AG04449 (cell line): Measurements from ENCODE around the gene ABCA1.

Experiments used
- CTCF ChIA-PET: fragments of 350-600 bp; formaldehyde crosslinking; extraction: SDS; loops from one replicate; lab custom pipeline; 2021; ENCODE audit warnings: antibody characterized with exemption; lab: Yijun Ruan, JAX
- POLR2A ChIA-PET: fragments of 400-600, 350-600 bp; formaldehyde crosslinking; extraction: SDS; loops from one replicate; lab custom pipeline; 2020; ENCODE audit warnings: antibody characterized with exemption, inconsistent platforms; lab: Yijun Ruan, JAX
- DNase-seq: peaks from one replicate; pipeline ENCODE4 v3.0.0-alpha.2; 2010; ENCODE audit warnings: low read depth, low spot score
- H3K4me3 ChIP-seq: 2 replicates; pipeline ENCODE4 v1.5.1; 2011; ENCODE audit warnings: low read depth, mild to moderate bottlenecking, control low read depth, low read length
- CTCF ChIP-seq: IDR thresholded peaks from one replicate; pipeline ENCODE4 v1.5.1; 2011; ENCODE audit warnings: mild to moderate bottlenecking, moderate library complexity, low read length, control low read depth, inconsistent platforms; ENCODE audit not compliant: insufficient read depth; ENCODE audit errors: missing control alignments

ABCA1 gene

DNA sequence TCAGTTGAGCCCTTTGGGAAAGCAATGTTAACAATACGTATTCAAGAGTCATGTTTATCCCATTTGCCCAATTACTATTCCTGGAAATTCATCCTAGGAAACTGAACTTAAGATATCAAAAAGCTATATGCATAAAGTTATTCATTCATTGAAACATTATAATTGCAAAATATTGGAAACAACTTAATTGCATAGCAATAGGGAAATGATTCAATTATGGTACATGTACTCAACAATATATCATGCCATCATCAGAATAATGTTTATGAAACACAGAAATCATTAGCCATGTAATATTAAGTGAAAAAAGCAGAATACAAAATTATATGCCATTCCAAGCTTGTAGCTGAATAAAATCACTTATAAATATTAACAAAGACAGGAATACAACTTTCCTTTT lies 35.3 kb downstream of the ABCA1 start:
- POLR2A ChIA-PET, result no interaction called here
- CTCF ChIA-PET, result interaction anchor here (0.7 to 3.0 kb wide), 3 partner anchors 12 to 29 kb away, joined by 3 to 21 read pairs (median 3); no protein-coding TSS in a partner anchor
- no peak for DNase-seq
- no peak for TF ChIP-seq CTCF
- H3K4me3 ChIP-seq, result no peak overlapping the region

- ChIA-PET POLR2A (no interaction called here), CTCF (interaction anchor here (1.0 kb wide), 1 partner anchor 27 kb away, joined by 3 read pairs; no protein-coding TSS in a partner anchor)
- TF ChIP-seq CTCF, result no peak
- no peak overlapping the region for H3K4me3 ChIP-seq
- DNase-seq, result no peak
Observed at GRCh38 chr9:104890433-104890770, 37.6 kb downstream of the ABCA1 start.

GRCh38 chr9:104885818-104886709 lies 41.9 kb downstream of the ABCA1 start:
- CTCF ChIA-PET, result interaction anchor here (1.5 to 2.0 kb wide), 2 partner anchors 9 to 22 kb away, joined by 3 to 11 read pairs; no protein-coding TSS in a partner anchor
- no peak for DNase-seq
- H3K4me3 ChIP-seq, result no peak overlapping the region
- POLR2A ChIA-PET, result no interaction called here
- TF ChIP-seq CTCF, result no peak

DNA sequence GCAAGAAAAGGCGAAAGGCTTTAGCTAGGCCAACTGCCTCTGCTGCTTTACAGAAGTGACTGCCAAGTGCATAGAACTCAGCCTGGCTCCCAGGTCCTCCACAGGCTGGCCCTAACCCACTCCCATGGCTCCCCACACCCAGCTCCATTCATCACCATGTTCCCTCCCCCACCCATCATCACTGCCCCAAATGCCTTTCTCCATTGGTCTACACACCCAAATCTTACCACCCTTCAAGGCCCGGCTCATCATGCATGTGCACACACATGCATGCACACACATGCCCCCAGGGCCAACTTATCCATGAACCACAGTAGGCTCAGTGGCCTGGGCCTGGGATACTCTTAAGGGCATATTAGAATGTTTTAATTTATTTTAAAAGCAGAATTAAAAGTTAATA lies 44.8 kb downstream of the ABCA1 start:
- POLR2A ChIA-PET, result no interaction called here
- no peak for DNase-seq
- no peak overlapping the region for H3K4me3 ChIP-seq
- CTCF ChIA-PET, result no interaction called here
- no peak for TF ChIP-seq CTCF

DNA sequence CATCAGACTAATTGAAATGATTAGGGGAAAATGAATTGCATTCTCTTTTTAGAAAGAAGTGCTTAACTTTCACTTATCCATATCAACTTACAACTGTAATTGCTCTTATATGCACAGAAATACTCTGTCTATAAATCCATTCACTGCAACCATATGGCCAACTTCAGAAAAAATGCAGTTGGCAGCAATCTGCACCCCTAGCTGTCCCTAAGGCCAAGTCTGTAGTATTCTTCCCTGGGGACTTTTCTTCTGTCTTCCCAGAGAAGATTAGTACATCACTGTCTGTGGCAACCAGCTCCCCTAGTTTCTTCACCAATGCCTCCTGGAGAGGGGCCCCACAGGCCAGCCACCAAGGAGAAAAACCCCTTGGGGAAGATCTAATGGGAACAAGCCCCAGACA lies 45.4 kb downstream of the ABCA1 start:
- no peak for TF ChIP-seq CTCF
- DNase-seq, result no peak
- H3K4me3 ChIP-seq, result no peak overlapping the region
- POLR2A ChIA-PET, result no interaction called here
- CTCF ChIA-PET, result no interaction called here

DNA sequence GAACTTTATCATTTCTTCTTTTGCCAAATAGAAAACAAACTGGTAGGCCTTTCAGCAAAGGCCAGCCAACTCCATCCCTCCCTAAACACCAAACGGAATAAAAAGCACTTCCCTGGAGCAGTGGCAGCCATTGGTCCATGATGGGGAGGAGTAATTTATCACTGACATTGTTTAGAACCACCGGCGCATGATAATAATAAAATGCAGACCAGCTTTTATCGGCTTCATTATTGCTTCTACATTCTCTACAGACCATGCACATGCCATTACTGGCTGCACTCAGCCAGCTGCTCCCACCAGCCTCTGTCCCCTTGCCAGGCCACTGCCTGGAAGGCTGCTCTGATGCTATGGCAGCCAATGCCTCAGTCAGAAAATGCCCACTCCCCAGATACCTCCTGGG lies 45.9 kb downstream of the ABCA1 start:
- H3K4me3 ChIP-seq, result no peak overlapping the region
- no peak for TF ChIP-seq CTCF
- DNase-seq, result no peak
- ChIA-PET CTCF (no interaction called here), POLR2A (no interaction called here)
